OCI-M2 (cell line): ENCODE results near the gene ZG16.
"Not testable (repeated sequence)": the region's sequence is repeated elsewhere in the genome, so short reads cannot be mapped to it uniquely, and the experiment has no call there.

Experiments
- DNase-seq: peaks from one replicate; lab custom pipeline; 2025; ENCODE audit not compliant: unreplicated experiment; lab: John Stamatoyannopoulos, UW

The ZG16 gene

GRCh38 chr16:29777576-29778350 lies at the start of gene ZG16:
Gene ZG16, plus strand, starts transcription at chr16:29778256. Its CDS starts 1,011 bp downstream, at chr16:29779267.
- DNase-seq = no peak

- DNase-seq = no peak
These were observed 48.9 kb upstream of the ZG16 start for GRCh38 chr16:29729116-29729521.

GRCh38 chr16:29730649-29731048 lies 47.4 kb upstream of the ZG16 start:
- DNase-seq = no peak

- not testable (repeated sequence) for DNase-seq
These were observed 46.1 kb upstream of the ZG16 start for GRCh38 chr16:29731768-29732601.

- no peak for DNase-seq
These were observed 43.3 kb upstream of the ZG16 start for GRCh38 chr16:29734786-29735185.

GRCh38 chr16:29736112-29736511 lies 41.9 kb upstream of the ZG16 start:
- no peak for DNase-seq

GRCh38 chr16:29736764-29737163 lies 41.3 kb upstream of the ZG16 start:
- DNase-seq = no peak

- DNase-seq = no peak
These were observed 40.3 kb upstream of the ZG16 start for GRCh38 chr16:29737713-29738112.

GRCh38 chr16:29738514-29738913 lies 39.5 kb upstream of the ZG16 start:
- no peak for DNase-seq

- not testable (repeated sequence) for DNase-seq
These were observed 38.0 kb upstream of the ZG16 start for GRCh38 chr16:29739927-29740629.

GRCh38 chr16:29740630-29741015 lies 37.4 kb upstream of the ZG16 start:
- DNase-seq = not testable (repeated sequence)

- no peak for DNase-seq
These were observed 35.3 kb upstream of the ZG16 start for GRCh38 chr16:29742683-29743275.

- DNase-seq = no peak
These were observed 34.6 kb upstream of the ZG16 start for GRCh38 chr16:29743475-29743826.

- DNase-seq = no peak
These were observed 34.1 kb upstream of the ZG16 start for GRCh38 chr16:29743827-29744531.

- DNase-seq = no peak
These were observed 33.4 kb upstream of the ZG16 start for GRCh38 chr16:29744541-29745101.

GRCh38 chr16:29745121-29745852 lies 32.8 kb upstream of the ZG16 start:
- no peak for DNase-seq

GRCh38 chr16:29745853-29746345 lies 32.2 kb upstream of the ZG16 start, which contains the start of gene C16orf54:
Gene C16orf54, minus strand, starts transcription at chr16:29745990. Its CDS starts 1,039 bp downstream, at chr16:29744951.
- DNase-seq = no peak

GRCh38 chr16:29746518-29746917 lies 31.5 kb upstream of the ZG16 start:
- not testable (repeated sequence) for DNase-seq
